Activated CD4-positive, alpha-beta T cell treated with anti-CD3 and anti-CD28 coated beads, Interleukin-10, Interleukin-2, amounts not matched to agents 100 ng/mL and 50 ng/mL, durations not matched to agents 16 hours and 8 hours (primary cell): ENCODE results near the gene KIF16B.
"Not testable (repeated sequence)": the region's sequence is repeated elsewhere in the genome, so short reads cannot be mapped to it uniquely, and the experiment has no call there.

Experiments
- DNase-seq: peaks from one replicate; pipeline ENCODE4 v3.0.0-alpha.2; 2020

The KIF16B gene

DNA sequence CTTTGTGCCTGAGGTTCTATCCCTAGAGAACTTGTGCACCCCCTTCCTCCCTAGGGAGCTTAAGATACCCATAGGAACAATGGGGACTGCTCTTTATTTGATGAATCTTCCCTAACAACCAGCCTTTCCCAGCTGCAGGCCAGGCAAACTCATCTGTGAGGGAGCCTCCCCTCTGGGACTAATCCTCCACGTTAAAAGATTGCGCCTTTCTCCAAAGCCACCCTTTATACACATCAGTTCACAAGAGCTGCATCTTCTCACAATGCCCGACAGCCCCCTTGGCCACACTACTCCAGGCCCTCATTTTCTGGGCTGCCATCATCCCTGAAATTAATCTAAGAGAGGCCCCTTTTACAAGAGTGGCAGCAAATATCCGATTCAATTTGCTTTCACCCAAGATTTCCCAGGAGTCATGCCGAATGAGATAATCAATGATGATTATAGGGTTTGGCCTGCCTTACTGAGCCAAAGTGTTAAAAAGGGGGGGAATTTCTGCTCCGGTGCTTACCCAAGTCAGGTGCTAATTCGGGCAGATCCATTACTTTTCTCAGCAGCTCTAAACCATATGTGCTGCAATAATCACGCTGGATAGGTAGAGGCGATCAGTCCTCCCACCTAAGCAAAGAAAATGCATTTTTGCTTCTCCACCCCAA is 336.5 kb downstream of the KIF16B start:
- DNase-seq = no peak

DNA sequence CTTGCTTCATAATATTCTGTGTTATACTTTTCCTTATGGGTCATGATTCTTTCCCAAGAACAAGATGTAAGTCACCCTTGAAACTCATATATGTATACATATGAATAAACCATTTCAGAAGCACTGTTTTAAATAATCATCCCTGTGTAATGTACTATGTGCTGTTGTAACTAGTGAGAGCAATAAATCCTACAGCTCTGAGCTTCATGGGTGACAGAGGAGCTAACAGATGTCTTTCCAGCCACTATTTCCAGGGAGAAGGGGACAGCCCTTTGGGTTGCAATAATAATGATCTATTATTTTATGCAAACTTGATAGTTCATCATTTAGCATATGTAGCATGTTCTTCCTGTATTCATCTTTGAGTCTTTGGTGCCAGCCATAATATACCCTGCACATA is 342.8 kb downstream of the KIF16B start:
- no peak for DNase-seq

DNA sequence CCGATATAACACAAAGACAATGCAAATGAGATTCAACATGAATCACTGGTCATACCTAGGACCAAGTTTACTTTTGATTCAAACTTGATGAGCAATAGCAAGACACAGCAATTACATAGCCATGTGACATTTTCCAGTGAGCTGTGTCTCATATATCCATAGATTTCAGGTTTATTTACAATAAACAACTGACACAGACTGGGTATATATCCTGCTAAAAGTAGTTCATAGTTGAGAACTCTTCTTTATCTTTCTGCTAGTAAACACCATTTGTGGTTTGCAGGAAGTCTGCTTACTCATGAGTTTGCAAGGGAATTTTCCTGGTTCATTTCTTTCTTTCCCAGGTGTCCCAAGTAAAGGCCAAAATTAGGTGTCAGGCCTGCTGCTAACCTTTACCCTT is 343.4 kb downstream of the KIF16B start:
- no peak for DNase-seq

DNA sequence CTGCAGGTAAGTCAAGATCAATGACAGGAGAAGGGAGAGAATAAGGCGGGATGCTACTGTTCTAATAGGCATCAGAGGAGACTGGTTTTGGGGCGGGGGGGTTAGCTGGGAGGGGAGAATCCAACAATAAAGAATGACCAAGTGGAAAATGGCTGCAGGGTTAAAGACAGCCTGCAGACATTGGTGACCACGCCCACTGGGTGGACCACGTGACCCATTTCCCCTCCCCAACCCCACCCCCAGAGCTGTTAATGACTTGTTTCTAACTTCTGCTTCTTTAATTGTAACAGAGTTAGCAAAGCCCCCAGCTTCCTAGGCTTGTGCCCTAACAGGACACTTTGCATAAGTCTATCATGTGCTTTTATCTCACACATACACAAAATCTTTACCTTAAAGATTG is 344.5 kb downstream of the KIF16B start:
- DNase-seq = no peak

DNA sequence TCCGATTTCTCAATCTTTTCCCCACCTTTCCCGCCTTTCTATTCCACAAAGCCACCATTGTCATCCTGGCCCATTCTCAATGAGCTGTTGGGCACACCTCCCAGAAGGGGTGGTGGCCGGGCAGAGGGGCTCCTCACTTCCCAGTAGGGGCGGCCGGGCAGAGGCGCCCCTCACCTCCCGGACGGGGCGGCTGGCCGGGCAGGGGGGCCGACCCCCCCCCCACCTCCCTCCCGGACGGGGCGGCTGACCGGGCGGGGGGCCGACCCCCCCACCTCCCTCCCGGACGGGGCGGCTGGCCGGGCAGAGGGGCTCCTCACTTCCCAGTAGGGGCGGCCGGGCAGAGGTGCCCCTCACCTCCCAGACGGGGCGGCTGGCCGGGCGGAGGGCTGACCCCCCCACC is 346.3 kb downstream of the KIF16B start:
- DNase-seq = not testable (repeated sequence)

DNA sequence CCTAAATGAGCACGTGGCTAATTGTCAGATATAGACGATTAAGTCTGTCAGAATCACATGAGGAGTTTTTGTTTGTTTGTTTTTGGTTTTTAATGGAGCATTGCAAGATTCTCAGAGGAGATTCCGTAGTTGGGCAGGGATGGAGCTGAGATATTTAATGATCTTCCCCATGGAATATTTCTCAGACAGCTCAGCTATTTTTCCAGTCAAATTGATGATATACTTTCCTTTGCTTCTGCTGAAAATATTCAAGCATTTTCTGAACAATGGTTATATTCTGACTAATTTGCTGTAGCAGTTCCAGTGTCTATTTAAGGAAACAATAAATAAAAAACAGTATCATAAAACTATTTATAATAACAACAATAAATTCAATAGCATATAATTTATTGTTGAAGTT is 348.4 kb downstream of the KIF16B start:
- DNase-seq = no peak

DNA sequence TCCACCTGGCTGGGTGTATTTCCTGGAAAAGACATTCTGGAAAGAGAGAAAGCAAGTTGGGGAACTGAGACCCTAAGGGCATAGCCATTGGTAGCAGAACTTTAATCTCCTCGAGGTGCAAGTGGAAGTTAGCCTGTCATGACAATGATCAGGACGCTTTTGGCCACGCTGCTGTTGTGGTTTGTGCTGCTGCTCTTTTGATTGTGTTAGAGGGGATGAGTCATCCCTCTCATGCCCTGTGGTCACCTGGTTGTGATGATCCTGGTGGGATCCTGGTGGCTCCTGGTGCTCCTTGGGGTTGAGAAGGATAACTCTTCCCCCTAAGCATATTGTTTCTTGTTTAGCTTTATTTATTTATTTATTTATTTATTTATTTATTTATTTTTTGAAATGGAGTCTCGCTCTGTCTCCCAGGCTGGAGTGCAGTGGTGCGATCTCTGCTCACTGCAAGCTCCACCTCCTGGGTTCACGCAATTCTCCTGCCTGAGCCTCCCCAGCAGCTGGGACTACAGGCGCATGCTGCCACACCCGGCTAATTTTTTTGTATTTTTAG is 350.3 kb downstream of the KIF16B start:
- no peak for DNase-seq
